ENCODE measurements around the gene KIF25.

- TF ChIP-seq EZH2 (IDR thresholded peaks at IDR 0.05; ENCODE audit: low read depth): no peak
- TF ChIP-seq CTCF (conservative IDR thresholded peaks at IDR 0.05): no peak
These were observed 87.1 kb downstream of the KIF25 start for GRCh38 chr6:168084465-168085160.
